Stimulated activated CD4-positive, alpha-beta T cell treated with anti-CD3 and anti-CD28 coated beads, Interleukin-4, amount 100 ng/mL, for 24 hours (primary cell): ENCODE measurements around the gene PTPN12.
"Not testable (repeated sequence)": the region's sequence is repeated elsewhere in the genome, so short reads cannot be mapped to it uniquely, and the experiment has no call there.

ENCODE experiments used
- DNase-seq: peaks from one replicate; pipeline ENCODE4 v3.0.0-alpha.2; 2020

Gene PTPN12

DNA sequence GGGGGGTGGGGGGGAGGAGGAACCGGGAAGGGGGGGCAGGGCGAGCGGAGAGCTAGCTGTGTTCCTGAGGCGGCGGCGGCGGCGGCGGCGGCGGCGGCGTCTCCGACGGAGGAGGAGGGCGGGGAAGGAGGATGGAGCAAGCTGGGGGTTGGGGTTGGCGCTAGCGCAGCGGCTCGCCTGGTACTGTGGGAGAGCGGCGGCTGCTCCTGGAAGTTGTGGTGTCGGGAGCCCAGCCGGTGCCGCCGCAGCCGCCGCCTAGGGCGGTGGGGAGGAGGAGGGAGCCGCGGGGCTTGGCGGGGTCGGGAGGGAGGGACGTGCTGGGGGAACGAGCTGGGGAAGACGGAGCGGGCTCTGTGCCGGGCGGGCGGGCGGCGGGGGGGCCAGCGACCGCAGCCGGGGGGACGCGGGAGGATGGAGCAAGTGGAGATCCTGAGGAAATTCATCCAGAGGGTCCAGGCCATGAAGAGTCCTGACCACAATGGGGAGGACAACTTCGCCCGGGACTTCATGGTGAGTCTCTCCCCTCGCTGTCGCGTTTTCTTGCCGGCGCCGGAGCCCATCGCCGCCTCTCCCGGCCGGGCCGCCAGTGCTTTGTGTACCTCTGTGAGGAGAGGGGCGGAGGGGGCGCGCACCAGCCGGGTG lies at the start of gene PTPN12:
Gene PTPN12 (plus strand): TSS at position 160 of the 642 bp plus-strand sequence. CDS start 252 bp downstream, at position 412.
- no peak for DNase-seq

GRCh38 chr7:77488986-77489385 lies 48.1 kb upstream of the PTPN12 start:
- no peak for DNase-seq

DNA sequence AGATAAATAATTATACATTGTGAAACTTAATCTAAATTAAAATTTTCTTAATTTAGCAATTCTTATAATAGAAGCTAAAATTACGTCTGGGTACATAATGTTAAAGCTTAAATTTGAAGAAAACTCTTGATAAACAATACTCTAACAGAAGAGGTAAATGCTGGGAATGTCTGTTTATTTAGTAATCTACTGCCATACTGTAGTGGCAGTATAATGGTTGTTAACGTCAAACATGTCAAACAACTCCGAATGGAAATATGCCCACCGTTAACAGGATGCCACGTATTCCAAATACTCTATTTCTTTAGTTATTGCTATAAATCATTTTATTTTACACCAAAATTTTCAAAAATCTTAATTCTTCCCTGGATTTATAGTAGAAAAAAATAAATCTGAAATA lies 40.0 kb upstream of the PTPN12 start:
- no peak for DNase-seq

DNA sequence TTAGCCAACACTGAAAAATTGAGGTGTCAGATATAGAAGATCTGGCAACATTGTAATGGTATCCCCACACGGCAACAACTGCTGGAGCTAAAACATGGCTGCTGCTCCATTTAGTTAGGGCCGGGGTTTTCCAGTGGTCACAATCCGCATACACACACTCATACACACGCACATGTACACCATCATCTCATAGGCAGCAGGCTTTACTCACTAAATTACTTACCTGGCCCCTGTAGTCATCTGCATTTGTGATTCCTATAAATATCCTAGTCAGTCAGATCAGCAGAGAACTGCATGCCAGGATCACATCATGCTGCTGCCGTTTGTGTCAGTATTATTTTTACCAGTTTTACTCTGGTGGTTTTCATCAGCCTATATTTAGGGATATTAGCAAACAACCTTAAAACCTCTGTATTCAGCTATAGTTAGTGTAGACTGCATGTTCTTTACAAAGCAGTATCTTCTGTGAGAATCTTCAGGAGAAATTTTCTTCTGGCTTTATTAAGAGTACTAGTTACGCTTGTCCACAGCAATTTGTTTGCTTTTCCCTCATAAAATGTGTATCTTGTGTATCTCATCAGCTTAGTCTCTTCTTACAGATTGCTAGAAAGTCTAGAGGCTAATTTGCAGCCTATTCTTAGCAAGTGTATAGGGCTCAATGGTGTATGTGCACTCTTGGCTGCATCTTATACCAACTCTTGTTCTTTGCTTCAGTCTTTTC lies 38.3 kb upstream of the PTPN12 start:
- no peak for DNase-seq

DNA sequence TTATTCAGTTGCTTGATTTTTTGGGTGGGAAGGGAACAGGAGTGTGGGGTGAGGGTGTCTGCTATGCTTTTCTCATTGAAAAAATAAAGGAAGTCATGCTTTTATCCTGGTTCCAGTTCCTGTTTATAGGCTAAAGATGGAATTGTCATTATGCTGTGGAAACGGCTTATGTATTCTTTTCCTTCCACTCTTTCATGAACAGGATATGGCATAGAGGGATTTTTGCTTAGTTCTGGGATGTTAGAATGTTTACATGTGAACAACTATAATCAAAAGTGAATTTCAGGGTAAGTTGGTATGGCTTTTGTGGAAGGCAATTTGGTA lies 35.9 kb upstream of the PTPN12 start:
- DNase-seq: no peak

DNA sequence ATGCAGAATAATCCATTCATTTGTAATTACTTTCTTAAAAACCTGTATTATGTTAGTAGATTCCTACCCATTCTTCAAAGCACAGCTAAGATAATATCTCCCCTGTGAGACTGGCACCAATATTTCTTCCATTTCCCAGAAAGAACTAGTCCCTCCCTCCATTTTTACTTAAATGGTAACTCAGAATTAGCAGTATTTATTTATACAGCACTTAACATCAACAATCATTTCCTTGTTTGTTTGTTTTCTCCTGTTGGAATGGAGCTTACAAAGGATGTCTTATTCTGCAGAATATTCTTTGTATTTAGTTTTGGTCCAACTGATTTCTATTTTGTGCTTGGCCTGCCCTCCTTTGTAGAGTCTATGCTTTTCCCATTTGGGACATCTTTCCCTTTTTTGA lies 32.1 kb upstream of the PTPN12 start:
- DNase-seq: no peak

DNA sequence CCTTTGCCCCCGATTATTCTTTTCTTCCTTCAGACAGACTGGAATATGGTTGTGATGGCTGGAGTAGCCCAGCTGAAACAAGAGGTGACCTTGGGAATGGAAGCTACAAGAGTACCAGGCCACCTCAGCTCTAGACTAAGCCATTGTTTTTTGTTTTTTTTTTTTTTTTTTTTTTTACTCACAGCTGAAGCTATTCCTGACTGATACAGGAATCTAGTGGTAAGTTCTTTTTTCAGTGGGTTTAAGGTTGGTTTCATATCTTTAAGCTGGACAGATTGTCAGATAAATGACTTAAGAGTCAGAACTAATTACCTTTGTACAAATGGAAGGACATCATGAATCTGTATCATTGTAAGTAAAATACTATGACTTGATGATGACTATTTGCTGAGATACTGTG lies 30.2 kb upstream of the PTPN12 start:
- no peak for DNase-seq

- DNase-seq: not testable (repeated sequence)
These were observed 24.0 kb upstream of the PTPN12 start for GRCh38 chr7:77513002-77513670.

GRCh38 chr7:77516085-77516484 lies 21.0 kb upstream of the PTPN12 start:
- DNase-seq: no peak

DNA sequence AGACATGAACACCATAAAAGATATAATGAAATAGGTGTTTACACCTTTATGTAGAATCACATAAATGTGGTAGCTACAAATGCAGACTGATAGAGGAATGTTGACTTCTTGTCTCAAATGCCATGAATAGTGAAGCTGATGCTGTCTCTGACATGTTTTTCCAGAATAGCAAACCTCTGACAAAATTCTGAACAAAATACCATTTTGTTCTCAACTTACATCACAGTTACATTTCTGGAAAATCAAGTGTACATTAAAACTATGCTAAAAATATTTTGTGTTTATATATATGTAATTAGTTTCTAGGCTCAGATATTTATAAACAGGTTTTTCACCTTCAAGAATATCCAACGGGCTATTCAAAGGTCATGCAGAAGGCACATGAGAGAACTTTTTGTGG lies 16.8 kb upstream of the PTPN12 start:
- no peak for DNase-seq

DNA sequence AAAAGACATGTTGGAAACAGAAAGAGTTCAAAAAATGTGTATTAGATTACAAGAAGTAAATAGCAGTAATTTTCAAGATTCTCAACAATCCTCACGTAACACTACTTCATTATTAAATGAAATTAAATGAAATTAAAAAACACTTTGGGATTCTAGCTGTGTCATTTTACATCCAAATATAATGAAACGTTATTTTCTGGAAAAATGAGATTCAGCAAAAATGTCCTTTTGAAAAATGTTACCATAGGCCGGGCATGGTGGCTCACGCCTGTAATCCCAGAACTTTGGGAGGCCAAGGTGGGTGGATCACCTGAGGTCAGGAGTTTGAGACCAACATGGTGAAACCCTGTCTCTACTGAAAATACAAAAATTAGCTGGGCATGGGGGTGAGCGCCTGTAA lies 15.6 kb upstream of the PTPN12 start:
- not testable (repeated sequence) for DNase-seq

DNA sequence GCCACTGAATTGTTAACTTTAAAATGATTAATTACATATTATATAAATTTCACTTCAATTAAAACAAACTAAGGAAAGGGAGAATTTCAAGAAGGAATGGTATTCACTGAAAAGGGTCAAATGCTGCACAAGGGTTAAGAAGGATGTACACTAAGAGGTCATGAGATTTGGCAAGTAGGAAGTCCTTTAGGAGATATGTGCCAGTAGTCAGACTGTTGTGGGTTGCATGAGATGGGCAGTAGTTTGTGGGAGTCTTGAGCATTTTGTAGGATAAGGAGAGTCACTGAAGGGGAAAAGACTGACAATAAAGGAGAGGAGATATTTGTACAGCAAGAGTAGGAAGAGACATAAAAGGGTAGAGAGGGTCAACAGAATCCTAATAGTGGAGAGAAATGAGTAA lies 12.4 kb upstream of the PTPN12 start:
- no peak for DNase-seq

DNA sequence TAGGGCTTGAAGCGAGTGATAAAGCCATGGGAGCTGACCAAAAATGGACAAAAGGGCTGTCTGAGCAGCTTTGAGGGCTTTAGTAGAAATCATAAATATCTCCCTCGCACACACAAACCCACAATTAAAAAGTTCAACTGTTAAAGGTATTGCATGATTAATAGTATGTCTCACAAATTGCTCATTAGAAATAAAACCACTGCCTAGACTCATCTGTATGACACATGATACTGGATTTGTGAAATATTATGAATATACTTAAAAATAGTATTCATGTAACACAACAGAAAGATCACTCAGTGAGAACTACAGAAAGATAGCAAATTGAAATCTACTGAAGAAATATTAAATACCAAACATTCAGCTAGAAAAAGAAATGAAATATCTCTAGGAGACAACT lies 11.9 kb upstream of the PTPN12 start:
- no peak for DNase-seq

- DNase-seq: no peak
These were observed 8.7 kb upstream of the PTPN12 start for GRCh38 chr7:77528368-77528767.

DNA sequence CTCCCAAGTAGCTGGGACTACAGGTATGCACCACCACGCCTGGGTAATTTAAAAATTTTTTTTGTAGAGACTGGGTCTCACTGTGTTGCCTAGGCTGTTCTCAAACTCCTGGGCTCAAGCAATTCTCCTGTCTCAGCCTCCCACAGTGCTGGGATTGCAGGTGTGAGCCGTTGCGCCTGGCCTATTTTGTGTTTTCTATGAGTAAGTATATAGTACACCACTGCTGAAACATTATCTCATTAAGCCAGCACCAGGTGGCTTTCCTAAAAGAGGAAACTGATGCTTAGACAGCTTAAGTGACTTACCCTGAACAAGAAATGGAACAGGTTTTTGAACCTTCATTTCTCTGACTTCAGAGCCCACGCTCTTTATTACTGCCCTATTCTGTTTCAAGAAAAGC lies 7.8 kb upstream of the PTPN12 start:
- no peak for DNase-seq

DNA sequence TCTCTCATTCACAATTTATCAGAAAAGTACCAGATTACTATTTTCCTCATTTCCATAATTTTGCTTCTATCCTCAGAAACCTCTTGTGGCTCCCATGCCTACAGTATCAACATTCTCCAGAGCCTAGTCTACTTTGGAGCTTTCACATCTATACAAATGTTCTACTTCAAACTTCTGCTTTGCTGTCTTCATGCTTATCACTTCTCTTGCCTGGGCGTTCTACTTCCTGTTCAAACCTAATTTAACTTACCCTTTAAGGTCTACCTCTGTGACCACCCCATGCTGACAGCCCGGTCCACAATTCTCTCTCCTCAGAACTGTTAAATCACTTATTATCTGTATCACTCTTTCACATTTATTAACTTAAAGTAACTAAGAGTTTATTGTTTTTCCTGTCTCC lies 6.1 kb upstream of the PTPN12 start:
- no peak for DNase-seq

DNA sequence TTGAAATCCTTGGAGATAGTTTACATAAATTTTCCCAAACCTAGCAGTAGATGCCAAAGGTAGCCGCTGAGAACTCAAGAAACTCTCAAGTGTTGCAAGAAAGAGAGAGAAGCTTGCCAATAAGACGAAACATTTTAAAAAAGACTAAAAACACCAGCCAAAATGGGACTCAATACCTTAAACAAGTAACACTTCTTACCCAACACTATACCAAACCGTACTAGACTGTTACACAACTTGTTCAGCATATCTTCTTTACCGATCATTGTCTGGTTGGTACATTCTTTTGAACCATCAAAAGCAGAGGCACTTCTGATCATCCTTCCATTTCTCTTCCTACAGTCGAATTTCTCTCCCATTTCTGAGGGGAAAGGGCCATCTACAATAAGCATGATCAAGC lies 4.8 kb upstream of the PTPN12 start:
- no peak for DNase-seq

GRCh38 chr7:77532732-77533131 lies 4.4 kb upstream of the PTPN12 start:
- DNase-seq: not testable (repeated sequence)

DNA sequence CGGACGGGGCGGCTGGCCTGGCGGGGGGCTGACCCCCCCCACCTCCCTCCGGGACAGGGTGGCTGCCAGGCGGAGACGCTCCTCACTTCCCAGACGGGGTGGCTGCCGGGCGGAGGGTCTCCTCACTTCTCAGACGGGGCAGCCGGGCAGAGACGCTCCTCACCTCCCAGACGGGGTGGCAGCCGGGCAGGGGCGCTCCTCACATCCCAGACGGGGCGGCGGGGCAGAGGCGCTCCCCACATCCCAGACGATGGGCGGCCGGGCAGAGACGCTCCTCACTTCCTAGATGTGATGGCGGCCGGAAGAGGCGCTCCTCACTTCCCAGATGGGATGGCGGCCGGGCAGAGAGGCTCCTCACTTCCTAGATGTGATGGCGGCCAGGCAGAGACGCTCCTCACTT lies 3.0 kb upstream of the PTPN12 start:
- DNase-seq: not testable (repeated sequence)

GRCh38 chr7:77536017-77536412 lies 1.1 kb upstream of the PTPN12 start:
- DNase-seq: no peak

GRCh38 chr7:77536413-77537135 lies 521 bp upstream of the PTPN12 start:
- DNase-seq: peak; percentile 97

DNA sequence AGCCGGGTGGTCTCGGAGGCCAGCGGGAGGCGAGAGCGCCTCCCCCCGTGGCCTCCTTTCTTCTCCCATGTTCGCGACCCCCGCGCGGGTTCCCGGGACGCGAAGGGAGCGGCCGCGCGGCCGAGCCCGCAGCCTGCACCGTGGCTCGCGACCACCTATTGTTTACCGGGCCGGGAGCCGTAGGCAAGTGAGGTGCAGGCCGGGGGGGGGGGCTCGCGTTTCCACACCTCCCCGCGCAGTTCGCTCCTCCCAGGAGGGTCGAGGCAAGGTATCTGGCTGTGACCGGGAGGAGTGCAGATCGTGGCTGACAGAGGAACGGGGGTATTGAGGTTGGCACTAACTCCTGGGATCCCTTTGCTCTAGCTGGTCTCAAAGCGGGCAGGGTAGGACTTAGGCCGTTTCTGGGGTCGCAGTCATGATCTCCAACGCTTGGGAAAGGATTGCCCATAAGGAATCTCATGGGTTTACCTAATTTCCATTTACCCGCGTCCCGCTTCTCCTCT lies 734 bp downstream of the PTPN12 start:
- peak; percentile 33 for DNase-seq
